Liver (tissue), 3 donors: Measurements from ENCODE around the gene DNAH17.

Source experiments
- CTCF ChIP-seq: fragments of 150-350 bp; IDR thresholded peaks from 2 replicates; pipeline ENCODE4 v1.5.1; 2017; ENCODE audit warnings: improper control_type of control experiment, low read depth, low read length; ENCODE audit not compliant: missing input control
- FOXA2 ChIP-seq: IDR thresholded peaks from 2 replicates; pipeline ENCODE4 v1.6.1; 2016; ENCODE audit warnings: antibody characterized with exemption
- GABPA ChIP-seq, 2 donors: IDR thresholded peaks in 1 of 2; conservative IDR thresholded peaks in 1 of 2; 2 replicates each; pipeline ENCODE4 v1.6.1; 2016; ENCODE audit warnings: antibody characterized with exemption in 2 of 2, mild to moderate bottlenecking in 1 of 2, moderate library complexity in 1 of 2
- JUND ChIP-seq, 2 donors: IDR thresholded peaks; 2 replicates each; pipeline ENCODE4 v1.6.1; 2016; ENCODE audit warnings: antibody characterized with exemption in 2 of 2
- MAX ChIP-seq: IDR thresholded peaks from 2 replicates; pipeline ENCODE4 v1.6.1; 2016; ENCODE audit warnings: antibody characterized with exemption
- donor health status: healthy.
- donor health status: healthy.

GRCh38 chr17:78537217-78537860 lies 39.9 kb downstream of the DNAH17 start:
- TF ChIP-seq CTCF: no peak
- TF ChIP-seq FOXA2: no peak
- TF ChIP-seq JUND (IDR thresholded peaks at IDR 0.05): no peak
- no peak for TF ChIP-seq GABPA (IDR thresholded peaks at IDR 0.05 in 1 of 2, conservative IDR thresholded peaks at IDR 0.05 in 1 of 2)
- TF ChIP-seq MAX: no peak
